ENCODE results near the gene HIVEP3.

GRCh38 chr1:41629571-41629970 lies 289.2 kb downstream of the HIVEP3 start:
- TF ChIP-seq EZH2 (IDR thresholded peaks at IDR 0.05) = no peak
- TF ChIP-seq CTCF (IDR thresholded peaks at IDR 0.05) = no peak
- no peak for TF ChIP-seq EZH2phosphoT487 (IDR thresholded peaks at IDR 0.05)
